Skeletal muscle cell (primary cell): ENCODE results near the gene CLTB.
A peak's percentile ranks its signal among the peaks of the same experiment; 100 is the strongest.

Experiments used
- DNase-seq: peaks from one replicate; pipeline ENCODE4 v3.0.0-alpha.2; 2010; ENCODE audit warnings: low read depth
- H3K4me3 ChIP-seq: 2 replicates; pipeline ENCODE4 v1.5.1; 2011; ENCODE audit warnings: low read depth, mild to moderate bottlenecking, control low read depth, low read length, moderate library complexity

CLTB gene

DNA sequence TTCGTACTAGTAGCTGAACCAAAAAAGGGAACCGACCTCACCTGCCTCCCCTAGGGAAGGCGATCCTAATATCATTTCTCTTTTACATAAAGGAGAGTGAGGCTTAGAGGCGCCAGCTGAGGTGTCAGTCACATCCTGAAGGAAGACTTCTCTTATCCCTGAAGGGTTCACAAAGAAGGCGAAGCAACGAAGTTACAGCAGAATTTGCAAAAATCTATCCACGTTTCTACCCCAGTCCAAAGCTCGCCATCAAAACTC lies 54.2 kb downstream of the CLTB start:
- DNase-seq, result no peak

DNA sequence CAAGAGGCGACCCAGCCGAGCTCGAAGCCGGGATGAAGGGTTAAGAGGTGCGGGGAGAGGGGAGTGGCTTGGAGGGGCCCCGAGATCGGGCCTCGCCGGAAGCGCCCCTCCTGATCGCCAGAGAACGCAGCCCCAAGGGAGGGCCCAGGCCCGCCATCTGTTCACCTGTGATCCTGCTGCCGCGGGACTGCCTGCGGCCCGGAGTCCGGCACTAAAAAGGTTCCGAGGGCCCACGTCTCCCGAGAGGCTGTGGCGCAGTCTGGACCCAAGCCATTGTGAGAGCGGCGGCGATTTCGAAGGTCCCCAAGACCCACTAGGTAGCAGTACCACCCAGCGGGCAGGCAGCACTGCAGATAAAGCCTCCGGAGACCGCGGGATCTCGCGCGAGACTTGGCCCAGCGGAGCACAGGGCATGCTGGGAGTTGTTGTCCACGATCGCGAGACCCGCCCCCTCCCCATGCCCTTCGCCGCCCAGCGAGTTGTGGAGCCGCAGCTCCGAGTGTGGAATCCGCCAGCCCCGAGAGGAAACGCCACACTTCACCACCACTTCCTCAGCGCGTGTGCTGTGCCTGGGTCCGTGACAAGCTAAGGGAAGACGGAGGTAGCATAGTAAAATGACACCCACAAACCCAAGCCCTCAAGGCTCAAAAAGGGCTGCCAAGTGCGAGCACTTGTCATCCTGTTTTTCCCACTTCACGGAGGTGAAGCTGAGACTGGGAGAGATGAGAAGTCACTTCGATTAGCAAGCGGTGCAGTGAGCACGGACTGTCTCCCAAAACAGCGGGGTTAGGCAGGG lies 54.7 kb downstream of the CLTB start, which contains the start of gene KIAA1191:
Gene KIAA1191 (minus strand): TSS at position 328 of the 796 bp plus-strand sequence. CDS start 2,256 bp downstream, outside the sequence.
- DNase-seq, result peak; percentile 59
- H3K4me3 ChIP-seq, result peak within 1 kb of the TSS; percentile 82

More for the DNA sequence above, 54.2 kb downstream of the CLTB start:
- peak overlapping the region; percentile 82 for H3K4me3 ChIP-seq

DNA sequence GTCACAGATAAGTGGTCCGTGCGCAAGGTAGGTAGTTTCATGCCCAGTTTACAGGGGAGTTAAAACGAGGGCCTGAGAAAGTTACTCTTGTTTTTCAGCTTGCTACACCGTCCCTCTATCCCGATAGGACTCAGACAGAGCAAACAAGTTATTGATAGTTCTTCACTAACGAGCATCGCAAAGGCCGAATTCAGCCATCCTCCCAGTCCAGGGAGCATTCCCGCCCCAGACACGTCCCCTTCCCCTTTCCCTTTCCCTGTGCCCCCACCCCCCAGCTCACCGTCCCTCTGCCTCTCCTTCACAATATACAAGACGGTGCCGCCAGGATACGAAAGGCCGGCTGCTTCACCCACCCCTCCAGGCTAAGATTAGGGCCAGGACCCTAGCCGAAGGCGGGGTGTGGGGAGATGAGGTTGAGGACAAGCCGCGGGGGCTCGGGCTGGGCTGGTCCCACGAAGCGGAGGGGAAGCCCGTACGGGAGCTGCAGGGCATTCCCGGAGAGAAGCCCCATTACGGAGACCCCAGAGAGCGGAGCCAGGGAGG lies 55.4 kb downstream of the CLTB start:
- no peak for DNase-seq
- peak overlapping the region; percentile 82 for H3K4me3 ChIP-seq

DNA sequence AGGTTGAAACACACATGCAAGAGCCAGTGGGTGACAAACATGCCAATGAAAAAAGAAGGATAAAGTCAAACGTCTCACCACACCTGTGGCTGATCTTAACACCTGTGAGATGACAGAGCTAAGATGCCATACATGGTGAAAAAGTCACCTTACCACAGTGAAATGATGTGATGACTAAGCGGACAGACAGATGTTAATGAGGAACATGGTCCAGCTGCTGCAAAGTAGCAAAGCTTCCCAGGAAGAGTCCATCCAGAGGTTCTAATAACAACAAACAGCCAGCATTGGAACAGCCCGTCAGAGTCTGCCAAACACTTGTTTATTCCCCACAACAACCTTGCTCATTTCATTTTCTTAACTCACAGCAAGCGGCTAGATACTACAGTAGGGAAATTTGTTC lies 56.7 kb downstream of the CLTB start:
- no peak for DNase-seq
- no peak overlapping the region for H3K4me3 ChIP-seq

GRCh38 chr5:176356179-176356566 lies 60.2 kb downstream of the CLTB start:
- DNase-seq, result no peak
- no peak overlapping the region for H3K4me3 ChIP-seq

DNA sequence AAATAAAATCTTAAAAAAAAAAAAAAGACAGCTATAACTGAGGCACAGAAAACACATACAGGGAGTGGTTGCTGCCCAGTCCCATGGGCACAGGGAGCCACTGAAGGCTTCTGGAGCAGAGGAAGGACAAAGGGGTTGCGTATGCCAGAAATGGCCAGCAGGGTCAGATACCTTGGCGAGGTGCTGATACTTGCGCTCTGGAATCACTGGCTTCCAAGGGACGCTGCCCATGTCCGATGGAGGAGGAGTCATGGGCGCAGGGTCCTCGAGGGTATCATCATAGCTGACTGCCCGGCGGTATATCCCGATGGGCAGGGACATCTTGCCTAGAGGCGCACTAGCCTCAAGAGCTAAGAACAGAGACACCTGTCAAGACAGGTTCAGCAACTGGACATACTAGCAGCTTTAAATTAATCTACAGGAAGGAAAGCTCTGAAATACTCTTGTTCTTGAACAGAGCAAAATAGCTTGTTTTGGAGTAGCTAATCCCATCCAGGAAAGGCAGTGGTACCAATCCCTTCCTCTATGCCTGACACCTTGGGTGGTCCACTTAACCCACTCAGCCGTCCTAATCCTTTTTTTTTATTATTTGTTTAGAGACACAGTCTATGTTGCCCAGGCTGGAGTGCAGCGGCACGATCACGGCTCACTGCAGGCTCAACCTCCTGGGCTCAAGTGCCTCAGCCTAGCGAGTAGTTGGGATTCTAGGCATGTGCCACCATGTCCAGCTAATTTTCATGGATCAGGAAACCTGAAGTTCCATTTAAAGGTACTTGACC lies 60.8 kb downstream of the CLTB start:
- DNase-seq, result no peak
- H3K4me3 ChIP-seq, result no peak overlapping the region

DNA sequence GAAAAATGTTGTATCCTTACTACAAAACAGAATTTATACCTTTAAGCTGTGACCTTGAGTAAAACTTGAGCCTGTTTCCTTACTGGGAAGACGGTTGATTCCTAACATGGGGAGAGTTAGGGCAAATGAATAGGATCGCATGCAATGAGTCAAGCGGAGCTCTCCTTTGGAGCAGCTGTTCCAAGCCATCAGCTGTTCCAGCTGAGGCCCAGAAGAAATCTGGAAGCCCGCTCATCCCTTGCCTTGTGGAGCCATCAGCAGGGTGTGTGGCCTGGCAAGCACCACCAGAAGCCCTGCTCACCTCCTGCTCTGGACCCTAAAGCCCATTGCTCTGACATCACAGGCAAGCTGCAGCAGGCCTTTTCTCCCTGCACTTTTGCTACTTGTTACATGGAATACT lies 62.8 kb downstream of the CLTB start:
- H3K4me3 ChIP-seq, result no peak overlapping the region
- DNase-seq, result no peak

DNA sequence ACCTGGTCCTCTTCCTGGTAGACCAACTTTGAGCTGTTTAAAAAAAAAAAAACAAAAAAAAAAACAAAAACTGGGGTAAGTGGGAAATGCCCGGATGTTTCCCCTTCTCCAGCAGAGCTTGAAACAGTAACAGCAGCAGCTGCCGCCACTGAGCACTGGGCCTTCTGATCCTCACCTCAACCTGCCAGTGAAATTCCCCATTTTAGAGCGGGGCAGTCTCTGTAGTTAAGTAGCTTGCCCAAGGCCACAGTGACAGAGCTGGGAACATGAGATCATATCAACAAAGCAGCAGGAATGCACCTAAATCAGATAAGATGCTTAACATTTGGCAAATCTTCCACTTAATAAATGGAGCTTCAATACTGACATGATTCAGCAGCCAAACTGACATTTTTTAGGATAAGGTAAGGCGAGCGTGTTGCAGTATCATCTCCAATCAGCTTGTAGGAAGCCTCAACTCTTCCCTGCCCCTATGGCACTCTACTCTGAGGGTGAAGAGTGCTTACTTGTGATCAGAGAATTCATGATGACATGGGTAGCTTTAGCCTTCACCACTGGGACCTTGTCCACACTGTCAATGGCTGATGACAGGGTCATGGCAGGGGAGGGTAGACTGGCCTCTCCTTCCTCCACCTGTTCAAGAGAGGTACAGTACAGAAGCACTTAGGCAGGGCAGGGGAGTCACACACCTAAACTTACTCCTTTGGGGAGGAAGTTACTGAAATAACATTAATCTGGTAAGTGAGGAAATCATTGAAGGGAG lies 64.0 kb downstream of the CLTB start:
- DNase-seq, result no peak
- H3K4me3 ChIP-seq, result no peak overlapping the region

DNA sequence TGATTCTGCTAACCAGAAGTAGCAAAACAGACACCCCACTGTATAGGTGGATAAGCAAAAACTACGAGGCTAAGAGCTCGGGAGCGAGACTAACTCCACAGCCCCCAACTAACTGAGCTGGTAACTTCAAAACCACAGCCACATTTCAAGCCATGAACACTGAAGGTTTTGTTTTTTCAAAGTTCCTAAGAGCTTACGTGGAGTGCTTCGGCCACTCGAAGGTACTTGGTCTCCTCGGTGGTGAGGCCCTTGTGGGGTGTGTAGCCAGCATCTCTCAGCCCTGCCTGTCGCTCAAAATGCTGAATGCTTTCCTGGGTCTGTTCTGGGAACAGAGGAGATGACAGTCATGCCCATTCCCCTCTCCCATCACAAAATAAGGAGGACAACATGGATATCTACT lies 65.9 kb downstream of the CLTB start:
- no peak overlapping the region for H3K4me3 ChIP-seq
- DNase-seq, result no peak

- no peak overlapping the region for H3K4me3 ChIP-seq
- DNase-seq, result no peak
Observed at GRCh38 chr5:176342766-176343458, 73.4 kb downstream of the CLTB start.
